Pulmonary artery endothelial cell (primary cell): ENCODE data around the gene RNF207. TPM values are rescaled to one million over a fixed set of nuclear protein-coding genes. Genes with fewer than 3 reads are reported as not detected.
A peak's percentile ranks its signal among the peaks of the same experiment; 100 is the strongest.
"Not testable (repeated sequence)": the region's sequence is repeated elsewhere in the genome, so short reads cannot be mapped to it uniquely, and the experiment has no call there.

Source experiments
- DNase-seq: peaks from one replicate; pipeline ENCODE4 v3.0.0-alpha.2; 2011; ENCODE audit warnings: low read depth, low spot score
- total RNA-seq: library from RNA; depleted of rRNA; stranded (reverse); fragments of >200 nt; gene quantifications from 2 replicates; pipeline ENCODE4 v1.2.3, GENCODE V29; 2014

Gene RNF207
- total RNA-seq, 1 donor from 2014 or later = 3.4 TPM

GRCh38 chr1:6199298-6200187, 6.4 kb upstream of the RNF207 start, which contains the start of gene RPL22:
TSS of gene RPL22 (minus strand) at chr1:6199595. CDS start at chr1:6199573, 22 bp downstream.
- DNase-seq = peak; percentile 98

- DNase-seq = no peak
Observed at GRCh38 chr1:6200188-6200809, 5.6 kb upstream of the RNF207 start.

GRCh38 chr1:6202256-6202655, 3.7 kb upstream of the RNF207 start:
- DNase-seq = no peak

- DNase-seq = no peak
Observed at GRCh38 chr1:6206520-6206855, 569 bp downstream of the RNF207 start.

- no peak for DNase-seq
Observed at GRCh38 chr1:6207075-6207885, 1.4 kb downstream of the RNF207 start.

GRCh38 chr1:6207921-6208320, 2.0 kb downstream of the RNF207 start:
- DNase-seq = no peak

- no peak for DNase-seq
Observed at GRCh38 chr1:6208723-6209660, 3.1 kb downstream of the RNF207 start.

- no peak for DNase-seq
Observed at GRCh38 chr1:6209661-6210580, 4.0 kb downstream of the RNF207 start.

- DNase-seq = no peak
Observed at GRCh38 chr1:6210591-6211355, 4.9 kb downstream of the RNF207 start.

- no peak for DNase-seq
Observed at GRCh38 chr1:6211731-6212130, 5.8 kb downstream of the RNF207 start.

GRCh38 chr1:6212193-6212959, 6.5 kb downstream of the RNF207 start:
- DNase-seq = no peak

GRCh38 chr1:6218375-6219164, 12.7 kb downstream of the RNF207 start:
- no peak for DNase-seq

GRCh38 chr1:6219641-6220040, 13.7 kb downstream of the RNF207 start:
- not testable (repeated sequence) for DNase-seq

- DNase-seq = no peak
Observed at GRCh38 chr1:6220236-6220635, 14.3 kb downstream of the RNF207 start.

GRCh38 chr1:6221210-6221784, 15.4 kb downstream of the RNF207 start:
- no peak for DNase-seq

GRCh38 chr1:6222636-6223035, 16.7 kb downstream of the RNF207 start:
- no peak for DNase-seq

- no peak for DNase-seq
Observed at GRCh38 chr1:6223617-6224016, 17.7 kb downstream of the RNF207 start.
